Upper lobe of left lung (tissue), 4 donors: Measurements from ENCODE around the gene TMEM209.

ENCODE experiments used
- EP300 ChIP-seq, 4 donors: sonication (generic); formaldehyde crosslinking; IDR thresholded peaks; one replicate each; pipeline ENCODE4 v1.5.1; 2017; ENCODE audit warnings: antibody characterized with exemption in 4 of 4, control low read depth in 2 of 4
- POLR2A ChIP-seq, 4 donors: fragments of 450-650 bp; IDR thresholded peaks; one replicate each; pipeline ENCODE4 v1.5.1; 2016 to 2017; ENCODE audit warnings: antibody characterized with exemption in 4 of 4, mild to moderate bottlenecking in 2 of 4
- TF ChIP-seq, protein P1 (sequence below), 6 experiments: fragments of 450-650 bp in 4 of 6; fragments of 200-600 bp in 2 of 6; sonication (generic) in 2 of 6; IDR thresholded peaks; one replicate each; pipeline ENCODE4 v1.5.1; 2016 to 2019; ENCODE audit warnings: antibody characterized with exemption in 6 of 6

DNA sequence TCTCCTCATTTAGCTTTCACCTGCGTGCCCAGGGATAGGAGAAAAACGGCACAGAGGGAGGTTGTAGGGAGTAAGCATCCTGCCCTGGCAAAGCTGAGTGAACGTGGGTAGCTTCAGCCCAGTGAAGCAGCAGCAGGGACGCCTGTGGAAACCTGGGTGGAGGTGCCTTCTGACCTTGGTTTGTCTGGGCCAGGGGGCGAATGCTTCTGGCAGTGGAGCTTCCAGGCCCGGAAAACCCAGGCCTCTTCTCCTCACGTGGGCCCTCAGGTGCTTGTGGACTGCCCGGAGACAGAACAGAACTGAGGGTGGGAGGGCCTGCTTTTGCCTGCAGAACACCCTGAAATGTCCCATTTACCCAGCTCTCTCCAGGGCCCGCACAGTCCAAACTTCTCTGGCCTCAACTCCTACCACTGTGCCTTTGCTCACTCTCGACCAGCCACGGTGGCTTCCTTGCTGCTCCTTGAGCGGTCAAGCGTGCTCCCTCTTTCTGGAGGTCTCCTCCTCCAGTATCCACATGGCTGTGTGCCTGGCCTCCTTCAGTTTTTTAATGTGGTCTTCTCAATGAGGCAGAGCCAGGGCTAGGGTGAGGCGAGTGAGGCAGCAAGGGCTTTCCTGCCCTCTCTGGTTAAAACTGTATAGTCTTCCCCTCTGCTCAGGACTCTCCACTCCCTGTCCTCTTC lies 62.4 kb downstream of the TMEM209 start:
- TF ChIP-seq POLR2A (IDR thresholded peaks at IDR 0.05) (no peak), EP300 (IDR thresholded peaks at IDR 0.05) (no peak)
- TF ChIP-seq, protein P1, sequence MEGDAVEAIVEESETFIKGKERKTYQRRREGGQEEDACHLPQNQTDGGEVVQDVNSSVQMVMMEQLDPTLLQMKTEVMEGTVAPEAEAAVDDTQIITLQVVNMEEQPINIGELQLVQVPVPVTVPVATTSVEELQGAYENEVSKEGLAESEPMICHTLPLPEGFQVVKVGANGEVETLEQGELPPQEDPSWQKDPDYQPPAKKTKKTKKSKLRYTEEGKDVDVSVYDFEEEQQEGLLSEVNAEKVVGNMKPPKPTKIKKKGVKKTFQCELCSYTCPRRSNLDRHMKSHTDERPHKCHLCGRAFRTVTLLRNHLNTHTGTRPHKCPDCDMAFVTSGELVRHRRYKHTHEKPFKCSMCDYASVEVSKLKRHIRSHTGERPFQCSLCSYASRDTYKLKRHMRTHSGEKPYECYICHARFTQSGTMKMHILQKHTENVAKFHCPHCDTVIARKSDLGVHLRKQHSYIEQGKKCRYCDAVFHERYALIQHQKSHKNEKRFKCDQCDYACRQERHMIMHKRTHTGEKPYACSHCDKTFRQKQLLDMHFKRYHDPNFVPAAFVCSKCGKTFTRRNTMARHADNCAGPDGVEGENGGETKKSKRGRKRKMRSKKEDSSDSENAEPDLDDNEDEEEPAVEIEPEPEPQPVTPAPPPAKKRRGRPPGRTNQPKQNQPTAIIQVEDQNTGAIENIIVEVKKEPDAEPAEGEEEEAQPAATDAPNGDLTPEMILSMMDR (IDR thresholded peaks at IDR 0.05) = no peak
